WTC11 (cell line): ENCODE measurements around the gene AGR3. TPM values are rescaled to one million over a fixed set of nuclear protein-coding genes. Genes with fewer than 3 reads are reported as not detected.

Experiments
- ATAC-seq: fragments of 200-7000 bp; cut with Tn5 transposase; 2 replicates; pipeline ENCODE4 v1.10.0; 2021; ENCODE audit warnings: mild to moderate bottlenecking, moderate library complexity
- CTCF ChIA-PET: fragments of 300-600 bp; sonication (Branson Sonifier 250); formaldehyde crosslinking; loops from one replicate; lab custom pipeline; 2021; ENCODE audit warnings: antibody characterized with exemption; lab: Charles Lee
- POLR2A ChIA-PET: fragments of 350-600 bp; sonication (Branson Sonifier 250); formaldehyde crosslinking; loops from one replicate; lab custom pipeline; 2021; ENCODE audit warnings: antibody characterized with exemption; lab: Charles Lee
- DNase-seq: peaks from one replicate; pipeline ENCODE4 v3.0.0; 2021; ENCODE audit warnings: low spot score
- H3K27ac Mint-ChIP-seq: 2 replicates; pipeline ENCODE4 v1.8.0; 2021; ENCODE audit warnings: mixed read lengths
- H3K27me3 Mint-ChIP-seq: 2 replicates; pipeline ENCODE4 v1.8.0; 2021; ENCODE audit warnings: low read depth, mild to moderate bottlenecking, moderate library complexity, mixed read lengths
- H3K36me3 Mint-ChIP-seq: 2 replicates; pipeline ENCODE4 v1.8.0; 2021; ENCODE audit warnings: mixed read lengths
- H3K4me1 Mint-ChIP-seq: 2 replicates; pipeline ENCODE4 v1.8.0; 2022; ENCODE audit warnings: mixed read lengths
- H3K4me3 Mint-ChIP-seq: 2 replicates; pipeline ENCODE4 v1.8.0; 2021; ENCODE audit warnings: mild to moderate bottlenecking, moderate library complexity, mixed read lengths
- H3K9me3 Mint-ChIP-seq: 2 replicates; pipeline ENCODE4 v1.8.0; 2021; ENCODE audit warnings: mixed read lengths
- ARID4B ChIP-seq: sonication (generic); formaldehyde crosslinking; IDR thresholded peaks from 2 replicates; pipeline ENCODE4 v1.8.0; 2023; ENCODE audit warnings: missing genetic modification reagents, mild to moderate bottlenecking, borderline replicate concordance
- ATF2 ChIP-seq: sonication (generic); formaldehyde crosslinking; IDR thresholded peaks from 2 replicates; pipeline ENCODE4 v1.8.1; 2022; ENCODE audit warnings: low read depth, missing genetic modification reagents, borderline replicate concordance
- CTCF ChIP-seq: fragments of 200-600 bp; IDR thresholded peaks from 2 replicates; pipeline ENCODE4 v1.8.0; 2022; ENCODE audit warnings: antibody characterized with exemption
- FOXP1 ChIP-seq: sonication (generic); formaldehyde crosslinking; IDR thresholded peaks from 2 replicates; pipeline ENCODE4 v1.8.0; 2022; ENCODE audit warnings: missing genetic modification reagents, mild to moderate bottlenecking, moderate library complexity, borderline replicate concordance
- JUN ChIP-seq: sonication (generic); formaldehyde crosslinking; IDR thresholded peaks from 2 replicates; pipeline ENCODE4 v1.8.0; 2023; ENCODE audit warnings: mild to moderate bottlenecking, missing genetic modification reagents
- NFYB ChIP-seq: sonication (generic); formaldehyde crosslinking; conservative IDR thresholded peaks from 2 replicates; pipeline ENCODE4 v1.8.0; 2022; ENCODE audit warnings: low read depth, missing genetic modification reagents
- SMAD4 ChIP-seq: sonication (generic); formaldehyde crosslinking; IDR thresholded peaks from 2 replicates; pipeline ENCODE4 v1.8.0; 2022; ENCODE audit warnings: mild to moderate bottlenecking, missing genetic modification reagents
- TEAD4 ChIP-seq: sonication (generic); formaldehyde crosslinking; IDR thresholded peaks from 2 replicates; pipeline ENCODE4 v1.8.0; 2022; ENCODE audit warnings: mild to moderate bottlenecking, missing genetic modification reagents
- USF2 ChIP-seq: sonication (generic); formaldehyde crosslinking; IDR thresholded peaks from 2 replicates; pipeline ENCODE4 v1.8.1; 2023; ENCODE audit warnings: mild to moderate bottlenecking, missing genetic modification reagents, moderate library complexity
- ZNF232 ChIP-seq: sonication (generic); formaldehyde crosslinking; IDR thresholded peaks from 2 replicates; pipeline ENCODE4 v1.8.0; 2022; ENCODE audit warnings: mild to moderate bottlenecking, missing genetic modification reagents
- ZNF512 ChIP-seq: sonication (generic); formaldehyde crosslinking; IDR thresholded peaks from 2 replicates; pipeline ENCODE4 v1.8.1; 2022; ENCODE audit warnings: missing genetic modification reagents, borderline replicate concordance
- total RNA-seq: library from RNA; stranded (reverse); gene quantifications from 3 replicates; pipeline ENCODE4 v1.2.3, GENCODE V29; 2021
- TF ChIP-seq, protein P1 (sequence below): sonication (generic); formaldehyde crosslinking; conservative IDR thresholded peaks from 2 replicates; pipeline ENCODE4 v1.8.1; 2023; ENCODE audit warnings: mild to moderate bottlenecking, low read depth, missing genetic modification reagents, moderate library complexity
- TF ChIP-seq, protein P2 (sequence below): sonication (generic); formaldehyde crosslinking; IDR thresholded peaks from 2 replicates; pipeline ENCODE4 v1.8.0; 2022; ENCODE audit warnings: mild to moderate bottlenecking, missing genetic modification reagents

Gene AGR3
- total RNA-seq, 1 experiment from 2014 or later: not detected

DNA sequence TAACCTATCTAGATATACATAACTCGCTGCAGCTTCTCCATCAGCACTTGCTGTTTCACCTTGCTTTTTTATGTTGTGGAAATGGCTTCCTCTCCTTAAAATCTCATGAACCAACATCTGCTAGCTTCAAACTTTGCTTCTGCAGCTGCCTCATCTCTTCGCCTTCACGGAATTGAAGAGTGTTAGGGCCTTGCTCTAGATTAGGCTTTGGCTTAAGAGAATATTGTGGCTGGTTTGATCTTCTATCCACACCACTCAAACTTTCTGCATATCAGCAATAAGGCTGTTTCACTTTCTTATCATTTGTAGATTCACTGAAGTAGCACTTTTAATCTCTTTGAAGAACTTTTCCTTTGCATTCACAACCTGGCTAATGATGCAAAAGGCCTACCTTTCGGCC lies 49.2 kb upstream of the AGR3 start (continued):
- TF ChIP-seq ARID4B (no peak), CTCF (no peak), NFYB (CRISPR knock-in tag) (no peak), FOXP1 (CRISPR knock-in tag) (no peak)
- TF ChIP-seq, protein P1, sequence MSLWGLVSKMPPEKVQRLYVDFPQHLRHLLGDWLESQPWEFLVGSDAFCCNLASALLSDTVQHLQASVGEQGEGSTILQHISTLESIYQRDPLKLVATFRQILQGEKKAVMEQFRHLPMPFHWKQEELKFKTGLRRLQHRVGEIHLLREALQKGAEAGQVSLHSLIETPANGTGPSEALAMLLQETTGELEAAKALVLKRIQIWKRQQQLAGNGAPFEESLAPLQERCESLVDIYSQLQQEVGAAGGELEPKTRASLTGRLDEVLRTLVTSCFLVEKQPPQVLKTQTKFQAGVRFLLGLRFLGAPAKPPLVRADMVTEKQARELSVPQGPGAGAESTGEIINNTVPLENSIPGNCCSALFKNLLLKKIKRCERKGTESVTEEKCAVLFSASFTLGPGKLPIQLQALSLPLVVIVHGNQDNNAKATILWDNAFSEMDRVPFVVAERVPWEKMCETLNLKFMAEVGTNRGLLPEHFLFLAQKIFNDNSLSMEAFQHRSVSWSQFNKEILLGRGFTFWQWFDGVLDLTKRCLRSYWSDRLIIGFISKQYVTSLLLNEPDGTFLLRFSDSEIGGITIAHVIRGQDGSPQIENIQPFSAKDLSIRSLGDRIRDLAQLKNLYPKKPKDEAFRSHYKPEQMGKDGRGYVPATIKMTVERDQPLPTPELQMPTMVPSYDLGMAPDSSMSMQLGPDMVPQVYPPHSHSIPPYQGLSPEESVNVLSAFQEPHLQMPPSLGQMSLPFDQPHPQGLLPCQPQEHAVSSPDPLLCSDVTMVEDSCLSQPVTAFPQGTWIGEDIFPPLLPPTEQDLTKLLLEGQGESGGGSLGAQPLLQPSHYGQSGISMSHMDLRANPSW (CRISPR knock-in tag): no peak
- TF ChIP-seq, all 79 proteins: peak for 0

GRCh38 chr7:16929146-16929762 lies 47.5 kb upstream of the AGR3 start:
- Mint-ChIP-seq H3K4me3 (no peak overlapping the region), H3K36me3 (no peaks in the 10 kb centered on the region), H3K9me3 (0 out of 2 replicates have a peak, but pooled peaks cover 3% of the 10 kb centered on the region), H3K4me1 (peaks cover 4% of the 10 kb centered on the region), H3K27ac (no peak overlapping the region), H3K27me3 (no peaks in the 10 kb centered on the region)
- ChIA-PET POLR2A (no interaction called here), CTCF (no interaction called here)
- DNase-seq: no peak
- ATAC-seq: no peak
- TF ChIP-seq TEAD4 (no peak), ATF2 (CRISPR knock-in tag) (no peak), USF2 (no peak), ZNF232 (CRISPR knock-in tag) (no peak), ZNF512 (no peak), SMAD4 (CRISPR knock-in tag) (no peak), JUN (CRISPR knock-in tag) (no peak), ARID4B (no peak)
- TF ChIP-seq, protein P2, sequence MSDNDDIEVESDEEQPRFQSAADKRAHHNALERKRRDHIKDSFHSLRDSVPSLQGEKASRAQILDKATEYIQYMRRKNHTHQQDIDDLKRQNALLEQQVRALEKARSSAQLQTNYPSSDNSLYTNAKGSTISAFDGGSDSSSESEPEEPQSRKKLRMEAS (CRISPR knock-in tag): no peak
- TF ChIP-seq, protein P1 (CRISPR knock-in tag): no peak
